ENCODE results near the gene KIAA0513.

KIAA0513 gene

DNA sequence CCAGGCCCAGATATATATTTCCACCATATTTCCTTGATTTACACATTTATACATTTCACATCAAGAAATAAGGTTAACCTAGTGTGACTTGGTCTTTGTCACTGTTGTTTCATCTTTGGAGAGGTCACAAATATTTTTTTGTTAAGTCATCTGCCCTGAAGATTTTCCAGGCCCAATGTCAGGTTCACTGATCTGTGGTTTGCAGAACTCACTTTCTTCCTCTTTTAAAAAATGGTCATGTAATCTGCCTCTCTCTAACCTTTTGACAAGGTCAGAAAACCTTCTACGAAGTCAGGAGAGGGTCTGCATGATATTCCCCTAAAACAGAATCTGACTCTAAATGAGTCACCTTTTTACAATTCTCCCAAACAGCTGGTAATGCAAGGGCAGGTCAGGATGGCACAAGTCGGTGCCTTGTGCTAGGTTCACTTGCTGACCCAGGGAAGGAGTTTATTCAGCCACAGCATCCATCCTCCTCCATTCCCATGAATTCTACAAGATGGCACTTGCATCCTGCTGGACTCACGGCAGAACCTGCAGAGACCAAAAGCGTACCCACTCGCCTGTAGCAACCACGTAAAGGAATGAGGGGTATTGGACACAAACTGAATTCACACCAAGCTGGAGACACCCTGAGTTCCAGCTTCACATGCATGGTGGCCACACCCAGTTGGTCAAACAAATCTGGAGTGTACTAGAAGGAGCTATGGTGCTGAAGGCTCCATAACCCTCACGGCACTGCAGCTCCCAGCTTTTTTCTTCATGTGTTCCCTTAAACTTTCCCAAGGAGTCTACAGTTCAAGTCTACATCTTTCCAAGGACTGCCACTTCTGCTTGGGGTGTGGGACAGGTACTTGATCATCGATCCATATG lies 1.6 kb upstream of the KIAA0513 start:
- TF ChIP-seq POLR2A (IDR thresholded peaks at IDR 0.05; ENCODE audit: extremely low read depth, insufficient read length), result no peak
- TF ChIP-seq, protein P1, sequence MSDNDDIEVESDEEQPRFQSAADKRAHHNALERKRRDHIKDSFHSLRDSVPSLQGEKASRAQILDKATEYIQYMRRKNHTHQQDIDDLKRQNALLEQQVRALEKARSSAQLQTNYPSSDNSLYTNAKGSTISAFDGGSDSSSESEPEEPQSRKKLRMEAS (IDR thresholded peaks at IDR 0.05; ENCODE audit: low read depth, low read length), result no peak
- TF ChIP-seq, protein P2, sequence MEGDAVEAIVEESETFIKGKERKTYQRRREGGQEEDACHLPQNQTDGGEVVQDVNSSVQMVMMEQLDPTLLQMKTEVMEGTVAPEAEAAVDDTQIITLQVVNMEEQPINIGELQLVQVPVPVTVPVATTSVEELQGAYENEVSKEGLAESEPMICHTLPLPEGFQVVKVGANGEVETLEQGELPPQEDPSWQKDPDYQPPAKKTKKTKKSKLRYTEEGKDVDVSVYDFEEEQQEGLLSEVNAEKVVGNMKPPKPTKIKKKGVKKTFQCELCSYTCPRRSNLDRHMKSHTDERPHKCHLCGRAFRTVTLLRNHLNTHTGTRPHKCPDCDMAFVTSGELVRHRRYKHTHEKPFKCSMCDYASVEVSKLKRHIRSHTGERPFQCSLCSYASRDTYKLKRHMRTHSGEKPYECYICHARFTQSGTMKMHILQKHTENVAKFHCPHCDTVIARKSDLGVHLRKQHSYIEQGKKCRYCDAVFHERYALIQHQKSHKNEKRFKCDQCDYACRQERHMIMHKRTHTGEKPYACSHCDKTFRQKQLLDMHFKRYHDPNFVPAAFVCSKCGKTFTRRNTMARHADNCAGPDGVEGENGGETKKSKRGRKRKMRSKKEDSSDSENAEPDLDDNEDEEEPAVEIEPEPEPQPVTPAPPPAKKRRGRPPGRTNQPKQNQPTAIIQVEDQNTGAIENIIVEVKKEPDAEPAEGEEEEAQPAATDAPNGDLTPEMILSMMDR (IDR thresholded peaks at IDR 0.05; ENCODE audit: low read depth, low read length), result no peak
- no peak for TF ChIP-seq MYC (IDR thresholded peaks at IDR 0.05; ENCODE audit: low read depth, low read length)
- H3K4me3 ChIP-seq (ENCODE audit: low read depth, low read length), result no peak overlapping the region
- peak; percentile 78 for DNase-seq (ENCODE audit: low read depth)

DNA sequence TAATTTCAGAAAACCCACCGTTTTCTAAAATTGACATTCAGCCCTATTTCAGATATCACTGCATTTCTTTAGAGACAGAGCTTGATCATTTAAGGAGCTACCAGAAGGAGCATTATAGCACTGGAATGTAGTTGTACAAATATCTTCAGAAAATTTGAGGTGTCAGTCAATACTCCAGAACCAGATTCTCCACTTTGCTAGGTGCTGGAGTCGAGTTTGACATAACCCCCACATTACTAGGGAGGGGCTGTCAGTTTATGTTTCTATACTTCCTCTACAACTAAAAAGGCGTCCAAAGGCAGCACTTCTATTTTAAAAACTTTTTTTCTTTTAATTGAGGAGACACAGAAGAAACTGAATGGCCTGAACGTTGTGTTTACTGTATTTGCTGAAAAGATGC lies 892 bp upstream of the KIAA0513 start:
- TF ChIP-seq, protein P1 (IDR thresholded peaks at IDR 0.05; ENCODE audit: low read depth, low read length), result no peak
- TF ChIP-seq POLR2A (IDR thresholded peaks at IDR 0.05; ENCODE audit: extremely low read depth, insufficient read length) (no peak), MYC (IDR thresholded peaks at IDR 0.05; ENCODE audit: low read depth, low read length) (no peak)
- TF ChIP-seq, protein P2 (IDR thresholded peaks at IDR 0.05; ENCODE audit: low read depth, low read length), result no peak
- peak overlapping the region; percentile 74 for H3K4me3 ChIP-seq (ENCODE audit: low read depth, low read length)
- no peak for DNase-seq (ENCODE audit: low read depth)

DNA sequence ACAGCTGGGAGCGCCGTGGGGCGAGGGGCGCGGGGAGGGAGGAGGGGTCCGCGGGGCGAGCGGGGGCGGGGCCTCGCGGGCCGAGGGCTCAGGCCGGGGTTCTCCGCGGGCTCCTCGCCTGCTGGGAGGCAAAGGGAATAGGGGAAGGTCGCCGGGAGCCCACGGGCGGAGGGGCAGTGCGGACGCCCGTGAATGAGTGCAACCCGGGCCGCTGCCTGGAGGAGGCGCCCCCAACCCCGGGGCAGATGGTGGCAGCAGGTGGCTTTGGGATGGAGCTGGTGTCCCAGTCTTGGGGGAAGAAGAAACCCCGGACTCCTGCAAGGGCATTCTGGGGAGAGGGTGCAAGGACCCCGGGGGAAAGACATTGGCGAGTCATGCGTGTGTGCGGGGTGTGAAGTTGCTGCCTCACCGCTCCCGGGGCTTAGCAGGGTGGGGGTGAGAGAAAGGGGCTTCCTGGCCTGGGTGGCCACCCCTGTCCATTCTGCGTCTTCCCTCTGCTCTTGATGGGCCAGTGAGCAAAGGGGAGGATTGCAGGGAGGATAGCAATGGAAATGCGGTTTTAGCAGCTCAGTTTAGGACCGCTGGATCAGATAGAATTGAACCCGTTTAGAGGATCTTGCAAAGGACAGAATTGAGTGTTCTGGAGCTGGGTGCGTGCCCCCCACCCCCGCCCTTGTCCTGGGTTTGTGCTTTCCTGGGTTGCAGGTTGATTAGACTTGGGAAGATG lies 526 bp downstream of the KIAA0513 start:
- peak overlapping the region; percentile 41 for H3K4me3 ChIP-seq (ENCODE audit: low read depth, low read length)
- TF ChIP-seq POLR2A (IDR thresholded peaks at IDR 0.05; ENCODE audit: extremely low read depth, insufficient read length), result no peak
- no peak for TF ChIP-seq MYC (IDR thresholded peaks at IDR 0.05; ENCODE audit: low read depth, low read length)
- TF ChIP-seq, protein P2 (IDR thresholded peaks at IDR 0.05; ENCODE audit: low read depth, low read length), result no peak
- TF ChIP-seq, protein P1 (IDR thresholded peaks at IDR 0.05; ENCODE audit: low read depth, low read length), result no peak
- DNase-seq (ENCODE audit: low read depth), result no peak

DNA sequence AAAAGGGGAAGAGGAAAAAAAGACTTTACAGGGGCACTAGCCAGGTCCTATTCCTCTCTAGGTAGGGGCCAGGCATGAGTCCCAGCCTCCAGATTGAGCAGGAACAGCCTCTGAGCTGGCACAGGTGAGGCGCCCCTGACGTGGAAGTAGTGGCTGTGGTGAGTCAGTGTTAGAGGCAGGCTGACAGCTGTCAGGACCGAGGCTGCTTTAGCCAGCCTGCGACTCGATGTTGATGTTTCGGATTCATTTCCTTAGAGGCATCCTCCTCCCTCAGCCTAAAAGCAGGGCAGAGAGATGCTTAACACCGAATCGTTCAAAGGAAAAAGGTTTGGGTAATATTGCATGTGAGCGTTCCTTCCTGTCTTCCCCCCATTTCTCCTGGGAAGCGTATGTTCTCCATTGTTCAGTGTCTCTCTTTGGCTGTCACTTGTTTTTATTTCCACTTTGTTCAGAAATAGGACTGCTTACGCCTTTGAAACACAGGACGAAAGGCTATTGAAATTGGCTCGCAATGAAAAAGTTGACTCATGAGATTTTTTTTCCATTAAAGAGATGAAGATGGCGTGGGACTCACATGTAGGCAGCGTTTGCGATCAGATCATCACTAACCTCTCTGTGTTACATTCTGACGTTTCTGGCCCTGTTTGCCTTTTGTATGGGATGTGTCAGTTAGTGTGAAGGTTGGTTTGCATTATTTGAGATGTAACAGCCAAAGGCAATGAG lies 1.3 kb downstream of the KIAA0513 start:
- DNase-seq (ENCODE audit: low read depth), result peak; percentile 34
- TF ChIP-seq MYC (IDR thresholded peaks at IDR 0.05; ENCODE audit: low read depth, low read length) (peak; percentile 31; the same call in 1 of the 2 replicates), POLR2A (IDR thresholded peaks at IDR 0.05; ENCODE audit: extremely low read depth, insufficient read length) (no peak)
- no peak overlapping the region for H3K4me3 ChIP-seq (ENCODE audit: low read depth, low read length)

DNA sequence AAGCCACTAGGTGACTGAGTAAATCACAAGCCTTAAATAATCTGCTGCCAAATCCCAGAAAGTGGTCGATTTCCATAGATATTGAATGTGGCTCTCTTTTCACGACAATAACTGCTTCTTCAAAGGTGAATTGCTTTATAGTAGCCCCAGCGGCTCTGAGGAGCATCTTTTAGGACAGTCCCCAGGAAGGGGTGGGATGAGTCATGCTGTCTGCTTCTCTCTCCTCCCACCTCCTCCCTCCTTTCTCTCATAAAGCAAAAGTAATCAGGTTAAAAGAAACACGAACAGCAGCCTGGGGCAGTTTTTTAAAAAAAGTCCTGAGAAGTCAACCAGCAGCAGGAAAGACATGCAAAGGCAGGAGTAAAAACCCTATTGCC lies 1.8 kb downstream of the KIAA0513 start:
- TF ChIP-seq, protein P2 (IDR thresholded peaks at IDR 0.05; ENCODE audit: low read depth, low read length), result no peak
- TF ChIP-seq MYC (IDR thresholded peaks at IDR 0.05; ENCODE audit: low read depth, low read length) (no peak; the same call in 1 of the 2 replicates), POLR2A (IDR thresholded peaks at IDR 0.05; ENCODE audit: extremely low read depth, insufficient read length) (no peak)
- TF ChIP-seq, protein P1 (IDR thresholded peaks at IDR 0.05; ENCODE audit: low read depth, low read length), result no peak
- peak; percentile 88 for DNase-seq (ENCODE audit: low read depth)
- peak overlapping the region; percentile 52 for H3K4me3 ChIP-seq (ENCODE audit: low read depth, low read length)
